ENCODE measurements around the gene PYGO1. TPM values are rescaled to one million over a fixed set of nuclear protein-coding genes. Genes with fewer than 3 reads are reported as not detected.

Gene PYGO1, protein sequence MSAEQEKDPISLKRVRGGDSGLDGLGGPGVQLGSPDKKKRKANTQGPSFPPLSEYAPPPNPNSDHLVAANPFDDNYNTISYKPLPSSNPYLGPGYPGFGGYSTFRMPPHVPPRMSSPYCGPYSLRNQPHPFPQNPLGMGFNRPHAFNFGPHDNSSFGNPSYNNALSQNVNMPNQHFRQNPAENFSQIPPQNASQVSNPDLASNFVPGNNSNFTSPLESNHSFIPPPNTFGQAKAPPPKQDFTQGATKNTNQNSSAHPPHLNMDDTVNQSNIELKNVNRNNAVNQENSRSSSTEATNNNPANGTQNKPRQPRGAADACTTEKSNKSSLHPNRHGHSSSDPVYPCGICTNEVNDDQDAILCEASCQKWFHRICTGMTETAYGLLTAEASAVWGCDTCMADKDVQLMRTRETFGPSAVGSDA
- polyA plus RNA-seq (2013, experiment 1 of 2): 1.4 TPM
- polyA plus RNA-seq (2013, experiment 2 of 2): 1.3 TPM

DNA sequence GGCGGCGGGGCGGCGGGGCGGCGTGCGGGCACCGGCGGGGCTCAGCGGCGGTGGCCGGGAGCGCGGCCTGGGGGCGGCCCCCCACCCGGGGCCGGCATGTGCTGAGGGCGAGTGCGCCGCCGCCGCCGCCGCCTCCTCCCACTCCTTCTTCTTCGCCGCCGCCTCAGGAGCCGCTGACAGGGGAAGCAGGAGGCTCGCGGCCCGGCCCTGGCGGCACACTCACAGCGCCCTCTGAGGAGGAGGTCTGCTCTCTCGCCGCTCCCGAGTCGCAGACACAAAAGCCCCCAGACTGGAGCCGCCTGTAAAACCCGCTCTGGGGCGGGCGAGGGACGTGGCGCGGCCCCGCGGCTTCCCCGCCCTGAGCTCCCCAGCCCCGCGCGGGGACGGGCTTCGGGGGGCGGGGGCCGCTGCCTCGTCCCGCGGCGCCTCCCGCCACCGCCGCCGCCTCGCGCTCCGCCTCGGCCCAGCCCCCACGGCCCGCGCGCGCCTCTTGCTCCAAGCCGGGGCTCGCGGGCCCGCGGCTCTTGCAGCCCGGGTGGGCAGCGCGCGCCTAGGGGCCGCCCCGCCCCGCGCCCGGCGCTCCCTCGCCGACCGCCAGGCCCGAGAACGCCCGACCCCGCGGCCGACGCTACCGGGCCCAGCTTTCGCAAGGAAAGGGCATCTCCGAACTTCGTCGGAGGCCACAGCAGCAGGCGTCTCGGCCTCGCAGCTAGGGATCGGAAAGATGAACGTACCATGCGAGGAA lies at the start of gene PYGO1:
Gene PYGO1, minus strand, starts transcription at position 276 of the 745 bp plus-strand sequence. CDS start 462 bp downstream, outside the sequence.
- H2BK5ac ChIP-seq (ENCODE audit: low read length): no peak within 1 kb of the TSS
- no peak within 1 kb of the TSS for H4K5ac ChIP-seq (ENCODE audit: low read length)
- H3K18ac ChIP-seq (ENCODE audit: low read length): peak within 1 kb of the TSS; percentile 19
- H3K27ac ChIP-seq (ENCODE audit: low read depth, low read length): peak within 1 kb of the TSS; percentile 44
- H3K4ac ChIP-seq (ENCODE audit: low read depth, low read length): peak within 1 kb of the TSS; percentile 58
- no peaks in the 10 kb centered on the region for H3K36me3 ChIP-seq (ENCODE audit: control insufficient read depth, insufficient read depth, low read length)
- H3K27me3 ChIP-seq (ENCODE audit: insufficient read depth, low read length, poor library complexity): peaks cover 16% of the 10 kb centered on the region
- no peaks in the 10 kb centered on the region for H3K79me1 ChIP-seq (ENCODE audit: low read length)
- peak within 1 kb of the TSS; percentile 81 for H3K9ac ChIP-seq (ENCODE audit: low read length)
- peak within 1 kb of the TSS; percentile 37 for H2BK15ac ChIP-seq (replicated peaks; ENCODE audit: low read depth)
- peak within 1 kb of the TSS; percentile 52 for H3K4me3 ChIP-seq (ENCODE audit: low read length)
- no peak within 1 kb of the TSS for H3K23ac ChIP-seq (ENCODE audit: low read length)
- H3K4me2 ChIP-seq (ENCODE audit: low read length): peak within 1 kb of the TSS; percentile 92
- DNase-seq: peak; percentile 85
- peak within 1 kb of the TSS; percentile 94 for H3K56ac ChIP-seq (ENCODE audit: low read length)
- H3K4me1 ChIP-seq (ENCODE audit: control insufficient read depth, low read depth, low read length): no peaks in the 10 kb centered on the region
- no peak within 1 kb of the TSS for H2BK120ac ChIP-seq (ENCODE audit: low read depth, low read length)
- WGBS (ENCODE audit: extremely low coverage, insufficient coverage, low lambda C conversion rate): no CpG with 5 or more reads among the region's 107 CpGs
- peak within 1 kb of the TSS; percentile 1 for H4K8ac ChIP-seq (ENCODE audit: low read depth, low read length)
- H2AK5ac ChIP-seq (ENCODE audit: low read length): no peak within 1 kb of the TSS
- no peaks in the 10 kb centered on the region for H3K79me2 ChIP-seq (ENCODE audit: control insufficient read depth, insufficient read depth, low read length)

DNA sequence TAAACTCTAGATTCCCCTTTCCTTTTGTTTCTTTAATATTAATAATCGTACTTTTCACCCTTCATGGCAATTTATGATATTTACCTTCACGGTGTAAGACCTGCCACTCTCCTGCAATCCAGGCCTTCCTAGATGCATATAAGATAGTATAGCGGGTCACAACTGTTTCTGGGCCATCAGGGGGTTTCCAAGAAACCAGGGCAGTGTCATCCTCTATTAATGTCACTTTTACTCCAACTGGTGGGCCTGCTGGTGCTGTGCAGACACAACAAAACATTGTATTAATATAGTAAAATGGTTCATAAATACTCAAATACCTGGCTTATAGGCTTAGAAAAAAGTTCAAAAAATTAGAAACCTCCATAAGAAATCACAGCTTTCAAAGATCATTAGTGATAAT lies 48.9 kb upstream of the PYGO1 start:
- Histone ChIP-seq H3K27ac (ENCODE audit: low read depth, low read length) (no peak overlapping the region), H2AK5ac (ENCODE audit: low read length) (no peak overlapping the region), H3K4me2 (ENCODE audit: low read length) (no peak overlapping the region), H3K18ac (ENCODE audit: low read length) (no peak overlapping the region), H3K4me3 (ENCODE audit: low read length) (no peak overlapping the region), H2BK5ac (ENCODE audit: low read length) (no peak overlapping the region), H3K23ac (ENCODE audit: low read length) (no peak overlapping the region), H3K36me3 (ENCODE audit: control insufficient read depth, insufficient read depth, low read length) (peaks cover 2% of the 10 kb centered on the region), H3K27me3 (ENCODE audit: insufficient read depth, low read length, poor library complexity) (no peaks in the 10 kb centered on the region), H4K8ac (ENCODE audit: low read depth, low read length) (no peak overlapping the region), H3K79me2 (ENCODE audit: control insufficient read depth, insufficient read depth, low read length) (no peaks in the 10 kb centered on the region), H3K4ac (ENCODE audit: low read depth, low read length) (no peak overlapping the region), H4K5ac (ENCODE audit: low read length) (no peak overlapping the region), H3K4me1 (ENCODE audit: control insufficient read depth, low read depth, low read length) (no peaks in the 10 kb centered on the region), H3K79me1 (ENCODE audit: low read length) (no peaks in the 10 kb centered on the region), H2BK15ac (replicated peaks; ENCODE audit: low read depth) (no peak overlapping the region), H3K56ac (ENCODE audit: low read length) (no peak overlapping the region), H3K9ac (ENCODE audit: low read length) (no peak overlapping the region), H2BK120ac (ENCODE audit: low read depth, low read length) (no peak overlapping the region)
- WGBS (ENCODE audit: extremely low coverage, insufficient coverage, low lambda C conversion rate): 100% methylated on average over 1 of the region's 3 CpGs
- DNase-seq: no peak

DNA sequence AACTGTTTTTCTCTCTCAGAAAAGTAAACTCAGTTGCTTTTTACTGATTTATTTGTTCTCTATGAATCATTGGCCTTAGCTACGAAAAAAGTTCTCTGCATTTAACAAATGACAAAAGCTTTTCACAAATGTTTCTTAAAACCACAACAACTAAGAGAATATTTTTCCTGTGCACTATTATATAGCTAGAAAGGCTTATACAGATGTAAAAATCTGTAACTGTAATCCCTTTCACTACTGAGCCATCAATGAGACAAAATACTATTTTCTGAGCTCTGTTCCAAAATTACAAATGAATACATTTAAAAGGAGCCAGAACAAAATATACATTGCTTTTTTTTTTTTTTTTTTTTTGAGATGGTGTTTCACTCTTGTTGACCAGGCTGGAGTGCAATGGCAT lies 45.6 kb upstream of the PYGO1 start:
- Histone ChIP-seq H3K79me1 (ENCODE audit: low read length) (no peaks in the 10 kb centered on the region), H2AK5ac (ENCODE audit: low read length) (no peak overlapping the region), H2BK15ac (replicated peaks; ENCODE audit: low read depth) (no peak overlapping the region), H3K4ac (ENCODE audit: low read depth, low read length) (no peak overlapping the region), H4K8ac (ENCODE audit: low read depth, low read length) (no peak overlapping the region), H3K23ac (ENCODE audit: low read length) (no peak overlapping the region), H4K5ac (ENCODE audit: low read length) (no peak overlapping the region), H3K27me3 (ENCODE audit: insufficient read depth, low read length, poor library complexity) (no peaks in the 10 kb centered on the region), H3K4me3 (ENCODE audit: low read length) (no peak overlapping the region), H3K79me2 (ENCODE audit: control insufficient read depth, insufficient read depth, low read length) (no peaks in the 10 kb centered on the region), H3K36me3 (ENCODE audit: control insufficient read depth, insufficient read depth, low read length) (no peaks in the 10 kb centered on the region), H2BK5ac (ENCODE audit: low read length) (no peak overlapping the region), H3K27ac (ENCODE audit: low read depth, low read length) (no peak overlapping the region), H3K4me2 (ENCODE audit: low read length) (no peak overlapping the region), H2BK120ac (ENCODE audit: low read depth, low read length) (no peak overlapping the region), H3K18ac (ENCODE audit: low read length) (no peak overlapping the region), H3K56ac (ENCODE audit: low read length) (no peak overlapping the region), H3K9ac (ENCODE audit: low read length) (no peak overlapping the region), H3K4me1 (ENCODE audit: control insufficient read depth, low read depth, low read length) (no peaks in the 10 kb centered on the region)
- no peak for DNase-seq
- no CpG with 5 or more reads among the region's 1 CpG for WGBS (ENCODE audit: extremely low coverage, insufficient coverage, low lambda C conversion rate)

DNA sequence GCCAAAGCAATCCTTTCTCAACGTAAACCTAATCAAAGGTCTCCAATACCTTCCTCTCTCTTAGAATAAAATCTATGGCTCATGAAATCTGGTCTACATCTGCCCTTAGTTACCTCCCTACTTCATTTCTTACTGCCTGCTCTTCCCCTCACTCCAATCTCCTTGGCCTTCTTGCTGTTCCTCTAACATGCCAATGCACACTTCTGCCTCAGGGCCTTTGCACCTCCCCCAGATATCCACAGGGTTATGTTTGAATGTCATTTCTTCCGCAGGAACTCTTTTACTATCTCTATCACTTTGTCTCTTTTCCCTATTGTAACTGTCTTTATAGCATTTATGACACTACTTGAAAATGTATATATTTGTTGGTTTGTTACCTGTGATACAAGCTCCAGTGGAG lies 44.3 kb upstream of the PYGO1 start:
- Histone ChIP-seq H3K56ac (ENCODE audit: low read length) (no peak overlapping the region), H3K18ac (ENCODE audit: low read length) (no peak overlapping the region), H3K27me3 (ENCODE audit: insufficient read depth, low read length, poor library complexity) (no peaks in the 10 kb centered on the region), H3K36me3 (ENCODE audit: control insufficient read depth, insufficient read depth, low read length) (no peaks in the 10 kb centered on the region), H2BK15ac (replicated peaks; ENCODE audit: low read depth) (no peak overlapping the region), H3K79me1 (ENCODE audit: low read length) (no peaks in the 10 kb centered on the region), H3K4ac (ENCODE audit: low read depth, low read length) (no peak overlapping the region), H3K79me2 (ENCODE audit: control insufficient read depth, insufficient read depth, low read length) (no peaks in the 10 kb centered on the region), H3K9ac (ENCODE audit: low read length) (no peak overlapping the region), H2BK5ac (ENCODE audit: low read length) (no peak overlapping the region), H3K4me3 (ENCODE audit: low read length) (no peak overlapping the region), H3K4me2 (ENCODE audit: low read length) (no peak overlapping the region), H2AK5ac (ENCODE audit: low read length) (no peak overlapping the region), H4K5ac (ENCODE audit: low read length) (no peak overlapping the region), H3K27ac (ENCODE audit: low read depth, low read length) (no peak overlapping the region), H3K4me1 (ENCODE audit: control insufficient read depth, low read depth, low read length) (no peaks in the 10 kb centered on the region), H2BK120ac (ENCODE audit: low read depth, low read length) (no peak overlapping the region), H4K8ac (ENCODE audit: low read depth, low read length) (no peak overlapping the region), H3K23ac (ENCODE audit: low read length) (no peak overlapping the region)
- no CpG with 5 or more reads among the region's 2 CpGs for WGBS (ENCODE audit: extremely low coverage, insufficient coverage, low lambda C conversion rate)
- DNase-seq: no peak

DNA sequence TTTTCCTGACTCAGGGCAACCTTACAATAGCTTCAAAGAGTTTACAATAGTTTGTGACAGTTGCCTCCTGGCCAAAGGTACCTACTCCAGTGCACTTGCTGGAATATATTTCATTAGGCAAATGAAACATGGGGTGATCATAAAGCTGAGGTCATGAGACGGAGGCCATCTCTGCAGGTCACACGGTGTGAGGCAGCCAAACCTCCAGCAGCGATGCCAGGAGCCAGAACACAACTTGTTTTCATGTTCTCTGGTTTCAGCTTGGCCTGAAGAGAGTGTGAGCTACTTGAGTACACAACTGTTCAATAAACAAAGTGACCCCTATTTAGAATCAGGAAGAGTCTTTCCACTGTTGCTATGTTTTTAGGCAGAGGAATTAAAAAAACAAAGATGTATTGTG lies 42.7 kb upstream of the PYGO1 start:
- no peak overlapping the region for H4K5ac ChIP-seq (ENCODE audit: low read length)
- no peaks in the 10 kb centered on the region for H3K4me1 ChIP-seq (ENCODE audit: control insufficient read depth, low read depth, low read length)
- H3K9ac ChIP-seq (ENCODE audit: low read length): no peak overlapping the region
- no peaks in the 10 kb centered on the region for H3K27me3 ChIP-seq (ENCODE audit: insufficient read depth, low read length, poor library complexity)
- H3K79me1 ChIP-seq (ENCODE audit: low read length): no peaks in the 10 kb centered on the region
- H2AK5ac ChIP-seq (ENCODE audit: low read length): no peak overlapping the region
- H2BK5ac ChIP-seq (ENCODE audit: low read length): no peak overlapping the region
- no peak for DNase-seq
- no peak overlapping the region for H2BK120ac ChIP-seq (ENCODE audit: low read depth, low read length)
- H3K4ac ChIP-seq (ENCODE audit: low read depth, low read length): no peak overlapping the region
- H3K36me3 ChIP-seq (ENCODE audit: control insufficient read depth, insufficient read depth, low read length): no peaks in the 10 kb centered on the region
- H3K4me2 ChIP-seq (ENCODE audit: low read length): no peak overlapping the region
- no peak overlapping the region for H3K56ac ChIP-seq (ENCODE audit: low read length)
- no peak overlapping the region for H2BK15ac ChIP-seq (replicated peaks; ENCODE audit: low read depth)
- H4K8ac ChIP-seq (ENCODE audit: low read depth, low read length): no peak overlapping the region
- H3K4me3 ChIP-seq (ENCODE audit: low read length): no peak overlapping the region
- no peak overlapping the region for H3K23ac ChIP-seq (ENCODE audit: low read length)
- no peaks in the 10 kb centered on the region for H3K79me2 ChIP-seq (ENCODE audit: control insufficient read depth, insufficient read depth, low read length)
- WGBS (ENCODE audit: extremely low coverage, insufficient coverage, low lambda C conversion rate): no CpG with 5 or more reads among the region's 3 CpGs
- H3K27ac ChIP-seq (ENCODE audit: low read depth, low read length): no peak overlapping the region
- H3K18ac ChIP-seq (ENCODE audit: low read length): no peak overlapping the region
